ENCODE data around the gene TDRD5.
A peak's percentile ranks its signal among the peaks of the same experiment; 100 is the strongest.

TDRD5 gene

GRCh38 chr1:179550746-179551682 lies 40.6 kb upstream of the TDRD5 start:
- H3K4me3 ChIP-seq (ENCODE audit: control insufficient read depth, low read depth, low read length) = no peak overlapping the region
- TF ChIP-seq CTCF (conservative IDR thresholded peaks at IDR 0.05; ENCODE audit: control insufficient read depth, insufficient read depth, low read depth, low read length) = no peak
- peak; percentile 79 for DNase-seq (ENCODE audit: low read depth)

- no peak for DNase-seq (ENCODE audit: low read depth)
- H3K4me3 ChIP-seq (ENCODE audit: control insufficient read depth, low read depth, low read length) = no peak overlapping the region
- no peak for TF ChIP-seq CTCF (conservative IDR thresholded peaks at IDR 0.05; ENCODE audit: control insufficient read depth, insufficient read depth, low read depth, low read length)
Observed at GRCh38 chr1:179554427-179554826, 37.2 kb upstream of the TDRD5 start.

- no peak for DNase-seq (ENCODE audit: low read depth)
- TF ChIP-seq CTCF (conservative IDR thresholded peaks at IDR 0.05; ENCODE audit: control insufficient read depth, insufficient read depth, low read depth, low read length) = no peak
- no peak overlapping the region for H3K4me3 ChIP-seq (ENCODE audit: control insufficient read depth, low read depth, low read length)
Observed at GRCh38 chr1:179558078-179558477, 33.6 kb upstream of the TDRD5 start.

GRCh38 chr1:179575497-179576314 lies 15.9 kb upstream of the TDRD5 start, which contains the start of gene NPHS2:
TSS of gene NPHS2 (minus strand) at chr1:179575948. CDS start at chr1:179575864, 84 bp downstream.
- no peak for DNase-seq (ENCODE audit: low read depth)
- no peak for TF ChIP-seq CTCF (conservative IDR thresholded peaks at IDR 0.05; ENCODE audit: control insufficient read depth, insufficient read depth, low read depth, low read length)
- H3K4me3 ChIP-seq (ENCODE audit: control insufficient read depth, low read depth, low read length) = no peak within 1 kb of the TSS

GRCh38 chr1:179576509-179576908 lies 15.1 kb upstream of the TDRD5 start:
- DNase-seq (ENCODE audit: low read depth) = no peak
- no peak overlapping the region for H3K4me3 ChIP-seq (ENCODE audit: control insufficient read depth, low read depth, low read length)
- no peak for TF ChIP-seq CTCF (conservative IDR thresholded peaks at IDR 0.05; ENCODE audit: control insufficient read depth, insufficient read depth, low read depth, low read length)

GRCh38 chr1:179583771-179584320 lies 7.8 kb upstream of the TDRD5 start:
- no peak for TF ChIP-seq CTCF (conservative IDR thresholded peaks at IDR 0.05; ENCODE audit: control insufficient read depth, insufficient read depth, low read depth, low read length)
- no peak for DNase-seq (ENCODE audit: low read depth)
- no peak overlapping the region for H3K4me3 ChIP-seq (ENCODE audit: control insufficient read depth, low read depth, low read length)

Measured in fibroblast of mammary gland (primary cell).